Left forelimb (tissue), 1 donor: ENCODE measurements around the gene MYCL.
"Not testable (repeated sequence)": the region's sequence is repeated elsewhere in the genome, so short reads cannot be mapped to it uniquely, and the experiment has no call there.

Experiments used
- DNase-seq: peaks from one replicate; pipeline ENCODE4 v3.0.0-alpha.2; 2018; ENCODE audit warnings: low spot score

Gene MYCL

GRCh38 chr1:39917825-39918224, 16.1 kb upstream of the MYCL start:
- DNase-seq: no peak

DNA sequence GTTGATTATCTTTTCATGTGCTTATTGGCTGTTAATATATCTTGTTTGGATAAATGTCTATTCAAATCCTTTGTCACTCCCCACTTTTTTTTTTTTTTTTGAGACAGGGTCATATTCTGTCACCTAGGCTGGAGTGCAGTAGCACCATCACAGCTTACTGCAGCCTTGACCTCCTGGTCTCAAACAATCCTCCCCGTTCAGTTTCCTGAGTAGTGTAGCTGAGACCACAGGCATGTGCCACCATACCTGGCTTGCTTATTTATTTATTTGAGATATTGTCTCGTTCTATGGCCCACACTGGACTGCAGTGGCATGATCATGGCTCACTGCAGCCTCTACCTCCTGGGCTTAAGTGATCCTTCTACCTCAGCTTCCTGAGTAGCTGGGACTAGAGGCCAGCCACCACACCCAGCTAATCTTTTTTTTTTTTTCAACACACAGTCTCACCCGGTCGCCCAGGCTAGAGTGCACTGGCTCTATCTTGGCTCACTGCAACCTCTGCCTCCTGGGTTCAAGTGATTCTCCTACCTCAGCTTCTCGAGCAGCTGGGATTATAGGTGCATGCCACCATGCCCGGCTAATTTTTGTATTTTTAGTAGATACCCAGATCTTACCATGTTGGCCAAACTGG, 13.9 kb upstream of the MYCL start:
- no peak for DNase-seq

DNA sequence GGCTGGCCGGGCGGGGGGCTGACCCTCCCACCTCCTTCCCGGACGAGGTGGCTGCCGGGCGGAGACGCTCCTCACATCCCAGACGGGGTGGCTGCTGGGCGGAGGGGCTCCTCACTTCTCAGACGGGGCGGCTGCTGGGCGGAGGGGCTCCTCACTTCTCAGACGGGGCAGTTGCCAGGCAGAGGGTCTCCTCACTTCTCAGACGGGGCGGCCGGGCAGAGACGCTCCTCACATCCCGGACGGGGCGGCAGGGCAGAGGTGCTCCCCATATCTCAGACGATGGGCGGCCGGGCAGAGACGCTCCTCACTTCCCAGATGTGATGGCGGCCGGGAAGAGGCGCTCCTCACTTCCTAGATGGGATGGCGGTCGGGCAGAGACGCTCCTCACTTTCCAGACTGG, 11.4 kb upstream of the MYCL start:
- not testable (repeated sequence) for DNase-seq

GRCh38 chr1:39910263-39910662, 8.5 kb upstream of the MYCL start:
- no peak for DNase-seq

- DNase-seq: no peak
These were observed 6.8 kb upstream of the MYCL start for GRCh38 chr1:39908534-39908933.

DNA sequence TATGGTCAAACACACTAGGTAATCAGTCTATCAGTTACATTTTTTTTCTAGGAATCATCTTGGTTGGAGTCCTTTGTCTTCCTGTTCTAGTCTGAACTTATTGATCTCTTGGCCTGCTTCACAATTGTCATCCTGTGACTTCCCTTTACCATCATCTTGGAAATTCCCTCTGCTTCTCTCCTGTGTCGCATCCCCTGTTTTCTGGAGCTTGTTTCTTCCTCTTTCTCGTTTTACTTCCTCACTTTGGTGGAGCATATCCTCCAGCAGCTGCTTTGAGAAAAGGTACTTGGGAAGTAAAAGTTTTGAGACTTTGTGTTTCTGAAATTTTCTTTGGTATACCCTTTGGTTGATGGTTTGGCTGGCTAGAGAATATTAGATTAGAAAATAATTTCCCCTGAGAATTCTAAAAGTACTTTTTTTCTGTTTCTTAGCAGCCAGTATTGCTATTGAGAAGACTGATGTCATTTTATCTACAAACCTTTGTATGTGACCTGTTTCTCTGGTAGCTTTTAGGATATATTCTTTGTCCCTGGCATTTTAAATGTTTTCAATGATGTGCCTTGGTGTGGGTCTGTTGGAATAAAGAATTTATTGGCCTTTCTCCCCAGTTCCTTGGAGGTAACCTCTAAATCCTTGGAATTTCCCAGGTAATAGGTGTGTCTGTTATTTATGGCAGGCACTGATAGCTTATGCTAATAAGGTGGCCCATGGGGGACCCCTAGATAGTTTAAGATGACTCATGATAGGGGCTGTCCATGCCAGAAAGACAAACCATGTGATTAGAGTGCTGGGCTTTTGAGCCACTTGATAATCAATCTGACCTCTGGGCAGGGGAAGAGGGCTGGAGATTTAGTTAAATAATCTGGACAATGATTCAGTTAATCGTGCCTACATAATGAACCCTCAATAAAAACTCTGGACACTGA, 6.1 kb upstream of the MYCL start:
- DNase-seq: no peak

DNA sequence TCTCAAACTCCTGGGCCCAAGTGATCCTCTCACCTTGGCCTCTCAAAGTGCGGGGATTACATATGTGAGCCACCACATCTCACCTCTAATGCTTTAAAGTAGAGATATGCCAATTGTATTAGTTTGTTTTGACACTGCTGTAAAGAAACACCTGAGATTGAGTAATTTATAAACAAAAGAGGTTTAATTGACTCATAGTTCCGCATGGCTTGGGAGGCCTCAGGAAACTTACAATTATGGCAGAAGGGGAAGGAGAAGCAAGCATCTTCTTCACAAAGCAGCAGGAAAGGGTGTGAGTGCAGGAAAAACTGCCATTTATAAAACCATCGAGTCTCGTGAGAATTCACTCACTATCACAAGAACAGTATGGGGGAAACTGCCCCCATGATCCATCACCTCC, 3.5 kb upstream of the MYCL start:
- DNase-seq: no peak

DNA sequence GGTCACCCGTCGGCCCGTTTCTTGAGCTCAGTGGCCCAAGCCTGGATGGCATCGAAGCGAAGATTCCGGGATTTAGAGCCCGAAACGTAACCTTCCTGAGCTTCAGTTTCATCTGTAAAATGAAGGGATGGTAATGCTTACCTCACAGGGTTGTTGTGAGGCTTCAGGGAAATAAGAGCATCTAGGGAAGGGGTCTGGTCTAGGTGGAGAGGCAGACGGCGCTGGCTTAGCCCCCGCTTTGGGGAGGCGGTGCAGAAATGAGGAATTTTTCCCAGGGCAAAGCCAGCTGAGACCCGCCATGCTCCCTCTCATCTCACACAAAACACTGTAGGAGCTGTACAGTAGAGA, 717 bp upstream of the MYCL start:
- DNase-seq: no peak

GRCh38 chr1:39901464-39901713, 328 bp downstream of the MYCL start:
- peak; percentile 72 for DNase-seq

DNA sequence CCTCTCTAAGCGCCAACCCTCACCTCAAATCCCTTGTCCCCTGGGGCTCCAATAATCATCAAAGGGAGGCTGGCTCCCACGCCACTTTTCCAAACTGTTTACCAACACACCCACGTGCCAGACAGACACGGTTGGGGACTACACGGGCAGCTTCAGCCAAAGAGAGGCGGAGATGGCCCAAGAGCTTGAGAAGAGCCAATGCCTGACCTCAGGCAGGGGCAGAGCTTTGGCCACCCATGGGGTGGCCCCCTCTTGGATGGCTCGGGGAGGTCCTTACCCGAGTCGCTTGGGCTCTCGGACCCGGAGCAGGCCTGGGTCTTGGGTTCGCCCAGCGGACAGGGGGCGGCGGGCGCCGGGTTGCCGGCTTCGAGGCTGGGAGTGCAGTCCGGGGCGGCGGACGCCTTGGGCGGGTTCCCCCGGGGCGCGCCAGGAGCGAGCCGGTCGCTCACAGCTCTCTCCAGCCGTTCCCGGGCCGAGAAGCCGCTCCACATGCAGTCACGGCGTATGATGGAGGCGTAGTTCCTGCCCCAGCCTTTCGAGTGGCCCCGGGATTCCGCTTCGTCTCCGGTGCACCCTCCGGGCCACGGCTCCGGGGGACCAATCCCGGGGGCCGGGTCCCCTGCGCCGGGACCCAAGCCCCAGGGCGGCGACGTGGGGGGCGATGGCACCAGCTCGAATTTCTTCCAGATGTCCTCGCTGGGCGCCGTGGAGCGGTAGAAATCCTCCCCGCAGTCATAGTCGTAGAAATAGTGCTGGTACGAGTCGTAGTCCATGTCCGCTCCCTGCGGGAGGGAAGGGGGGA, 854 bp downstream of the MYCL start:
- DNase-seq: no peak

GRCh38 chr1:39899611-39900538, 1.8 kb downstream of the MYCL start:
- DNase-seq: no peak

DNA sequence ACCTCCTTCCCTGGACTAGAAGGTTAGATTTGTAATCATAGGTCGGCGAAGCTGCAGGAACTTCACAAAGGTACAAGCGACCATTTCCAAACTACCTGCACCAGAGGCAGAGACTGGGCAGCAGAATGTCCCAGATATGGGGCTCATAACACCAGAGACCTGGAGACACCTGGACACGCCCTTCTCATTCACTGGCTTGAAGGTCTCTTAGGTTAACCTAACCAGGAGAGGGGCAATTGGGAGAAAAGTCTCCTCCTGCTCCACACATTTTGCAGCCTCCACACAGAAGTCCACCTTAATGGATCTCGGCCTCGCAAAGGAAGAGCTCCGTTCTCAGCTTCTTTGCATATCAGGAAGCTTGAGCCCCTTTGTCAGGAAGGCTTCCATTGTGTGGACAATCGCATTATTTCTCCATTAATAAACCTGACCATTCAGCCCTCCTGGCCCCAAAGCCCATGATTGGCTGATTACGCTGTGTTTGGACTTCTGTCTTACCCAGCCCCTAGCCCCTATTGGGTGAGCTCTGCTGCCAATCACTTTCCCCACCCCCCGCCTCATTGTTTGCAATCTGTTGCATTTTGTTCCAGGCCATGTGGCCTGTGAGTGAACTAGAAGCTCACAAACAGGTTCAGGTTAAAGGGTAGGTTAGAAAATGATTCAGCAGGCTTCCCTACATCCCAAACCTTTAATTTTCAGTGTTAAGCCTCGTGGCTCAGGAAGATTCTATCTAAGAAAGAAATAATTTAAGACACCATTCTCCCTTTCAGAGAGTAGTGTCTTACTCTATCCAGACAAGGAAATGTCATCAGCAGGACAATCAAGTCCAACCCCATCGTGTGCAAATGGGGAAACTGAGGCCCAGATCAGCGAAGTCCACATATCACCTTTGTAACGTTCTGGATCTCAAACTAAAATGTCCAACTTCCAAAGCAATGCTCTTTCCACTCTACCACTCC, 2.8 kb downstream of the MYCL start:
- peak; percentile 74 for DNase-seq

- no peak for DNase-seq
These were observed 3.5 kb downstream of the MYCL start for GRCh38 chr1:39898191-39898590.

GRCh38 chr1:39896909-39897685, 4.6 kb downstream of the MYCL start:
- DNase-seq: no peak

DNA sequence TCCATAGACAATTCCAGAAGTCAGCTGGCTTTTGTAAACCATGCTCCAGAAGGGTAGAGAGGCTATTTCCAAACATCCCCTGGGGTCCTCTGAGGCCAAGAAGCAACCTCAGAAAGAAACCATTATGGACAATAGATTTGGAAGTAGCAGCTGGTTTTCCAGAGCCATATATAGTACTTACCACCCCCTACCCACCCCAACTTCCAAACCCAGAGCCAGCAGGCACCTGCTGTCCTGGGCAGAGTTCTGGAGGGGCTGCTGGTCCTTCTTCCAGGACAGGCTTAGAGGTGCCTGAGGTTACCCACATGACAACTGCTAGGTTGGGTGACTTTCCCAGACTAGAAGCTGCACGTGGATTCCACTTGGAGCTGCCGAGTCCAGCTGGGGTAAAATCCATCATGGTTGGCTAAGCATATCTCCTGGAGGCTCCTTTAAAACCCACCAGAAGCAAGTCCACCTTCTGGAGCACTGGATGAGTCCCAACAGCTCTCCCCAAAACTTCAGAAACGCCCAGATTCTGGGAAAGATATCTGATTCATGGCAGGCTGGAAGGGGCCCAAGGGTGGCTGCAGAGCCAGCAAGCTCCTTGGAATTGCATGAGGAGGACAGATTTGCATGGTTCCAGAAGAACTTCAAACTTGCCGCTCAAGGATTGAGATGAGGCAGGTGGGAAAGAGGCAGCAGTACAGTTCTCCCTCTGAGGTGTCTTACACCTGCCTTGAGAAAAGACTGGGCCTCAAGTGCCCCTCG, 5.8 kb downstream of the MYCL start:
- DNase-seq: no peak

- no peak for DNase-seq
These were observed 6.7 kb downstream of the MYCL start for GRCh38 chr1:39894884-39895495.

- DNase-seq: no peak
These were observed 8.8 kb downstream of the MYCL start for GRCh38 chr1:39892601-39893595.

- DNase-seq: no peak
These were observed 10.8 kb downstream of the MYCL start for GRCh38 chr1:39890880-39891279.
